HG03103 (cell line): ENCODE results near the gene PCCA.
A peak's percentile ranks its signal among the peaks of the same experiment; 100 is the strongest.
"Not testable (repeated sequence)": the region's sequence is repeated elsewhere in the genome, so short reads cannot be mapped to it uniquely, and the experiment has no call there.

Source experiments
- ATAC-seq: cut with Tn5 transposase; IDR thresholded peaks from one replicate; pipeline ENCODE4 v1.9.1; 2021; ENCODE audit warnings: low read depth; ENCODE audit not compliant: unreplicated experiment

PCCA gene

DNA sequence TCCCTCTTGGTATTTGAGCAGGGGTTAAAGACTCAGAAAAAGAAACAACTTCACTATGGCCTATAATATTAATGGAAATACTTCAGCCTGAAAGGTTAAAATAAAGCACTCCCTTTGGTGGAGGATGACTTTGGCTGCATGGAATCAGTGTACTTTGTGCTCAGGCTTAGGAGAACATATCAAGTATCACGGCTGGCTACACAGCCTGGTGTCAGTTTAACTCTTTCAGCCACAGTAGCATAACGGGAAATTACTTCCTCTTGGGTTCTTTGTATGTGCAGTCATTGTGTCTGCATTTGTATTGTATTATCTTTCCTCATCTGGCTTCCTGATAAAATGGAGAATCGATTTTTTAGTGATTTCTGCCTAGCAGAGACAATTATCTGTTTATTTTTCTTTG lies 260.7 kb downstream of the PCCA start:
- no peak for ATAC-seq

GRCh38 chr13:100350601-100351000 lies 261.7 kb downstream of the PCCA start:
- ATAC-seq = no peak

- ATAC-seq = no peak
These were observed 267.5 kb downstream of the PCCA start for GRCh38 chr13:100356426-100356825.

DNA sequence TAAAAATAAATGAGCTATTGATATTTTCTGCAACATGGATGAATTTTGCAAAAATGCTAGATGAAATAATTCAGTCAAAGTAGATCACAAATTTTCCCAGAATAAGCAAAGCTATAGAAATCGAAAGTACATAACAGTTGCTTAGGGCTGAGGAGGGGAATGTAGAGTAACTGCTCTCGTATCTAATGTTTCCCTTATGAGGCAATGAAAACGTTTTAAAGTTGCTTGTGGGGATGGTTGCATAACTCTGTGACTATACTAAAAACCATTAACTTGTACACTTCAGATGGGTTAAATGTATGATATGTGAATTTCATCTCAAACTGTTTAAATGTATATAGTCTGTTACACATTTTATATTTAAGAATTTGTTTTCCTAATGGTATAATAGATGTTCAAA lies 268.0 kb downstream of the PCCA start:
- no peak for ATAC-seq

GRCh38 chr13:100357764-100358163 lies 268.9 kb downstream of the PCCA start:
- ATAC-seq = no peak

- ATAC-seq = no peak
These were observed 272.6 kb downstream of the PCCA start for GRCh38 chr13:100361504-100361903.

GRCh38 chr13:100362371-100362770 lies 273.5 kb downstream of the PCCA start:
- no peak for ATAC-seq

DNA sequence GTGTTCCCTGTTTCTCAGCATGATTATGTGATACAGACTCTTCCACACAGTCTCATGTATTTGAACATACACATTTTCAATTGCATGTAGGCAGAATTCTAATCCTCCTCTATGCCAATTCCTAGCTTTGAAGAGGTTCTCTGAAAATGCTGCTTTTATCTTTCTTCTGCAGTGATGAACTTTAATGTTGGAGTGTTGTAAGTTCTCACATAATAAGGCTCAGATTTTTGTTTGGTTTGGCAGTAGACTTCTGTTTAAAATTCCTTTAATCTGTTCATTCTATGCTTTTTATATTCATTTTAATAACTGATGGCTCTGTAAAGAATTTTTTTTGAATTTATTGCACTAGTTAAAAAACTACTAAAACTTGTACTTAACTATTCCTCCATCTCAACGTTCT lies 273.9 kb downstream of the PCCA start:
- no peak for ATAC-seq

DNA sequence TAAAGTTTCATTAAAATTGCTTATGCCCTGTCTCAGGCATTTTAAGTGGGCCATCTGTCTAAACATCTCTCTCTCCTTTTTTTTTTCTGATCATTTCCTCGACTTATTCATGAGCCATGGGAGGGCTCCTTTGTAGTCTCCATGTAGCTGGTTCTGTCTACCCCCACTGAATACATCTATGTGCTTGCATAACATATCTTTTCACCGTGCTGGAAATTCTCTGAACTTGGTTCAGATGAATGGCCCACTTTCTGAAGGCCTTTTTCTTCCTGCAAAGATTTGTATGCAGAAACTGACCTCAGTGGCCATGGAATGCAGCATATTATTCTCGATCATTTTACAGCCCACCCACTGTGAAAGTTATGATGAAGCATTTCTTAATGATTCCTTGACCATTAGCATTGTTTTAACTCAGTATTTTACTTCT lies 274.4 kb downstream of the PCCA start:
- no peak for ATAC-seq

GRCh38 chr13:100363874-100364273 lies 275.0 kb downstream of the PCCA start:
- no peak for ATAC-seq

DNA sequence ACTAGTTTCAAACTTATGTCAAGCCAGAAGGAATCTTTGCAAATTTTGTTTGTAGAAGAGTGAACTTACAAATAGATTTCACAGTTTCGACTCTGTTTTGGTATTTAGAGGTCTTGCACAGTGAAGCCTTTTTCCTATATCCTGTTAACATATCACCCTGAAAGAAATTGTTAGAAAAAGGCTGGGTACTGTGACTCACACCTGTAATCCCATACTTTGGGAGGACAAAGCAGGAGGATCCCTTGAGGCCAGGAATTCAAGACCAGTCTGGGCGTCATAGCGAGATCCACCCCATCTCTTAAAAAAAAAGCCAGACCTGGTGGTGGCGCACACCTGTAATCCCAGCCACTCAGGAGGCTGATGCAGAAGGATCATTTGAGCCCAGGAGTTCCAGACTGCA lies 275.7 kb downstream of the PCCA start:
- ATAC-seq = no peak

GRCh38 chr13:100365680-100366079 lies 276.8 kb downstream of the PCCA start:
- ATAC-seq = no peak

- no peak for ATAC-seq
These were observed 289.6 kb downstream of the PCCA start for GRCh38 chr13:100378533-100378932.

GRCh38 chr13:100381595-100382224 lies 292.8 kb downstream of the PCCA start:
- ATAC-seq = no peak

DNA sequence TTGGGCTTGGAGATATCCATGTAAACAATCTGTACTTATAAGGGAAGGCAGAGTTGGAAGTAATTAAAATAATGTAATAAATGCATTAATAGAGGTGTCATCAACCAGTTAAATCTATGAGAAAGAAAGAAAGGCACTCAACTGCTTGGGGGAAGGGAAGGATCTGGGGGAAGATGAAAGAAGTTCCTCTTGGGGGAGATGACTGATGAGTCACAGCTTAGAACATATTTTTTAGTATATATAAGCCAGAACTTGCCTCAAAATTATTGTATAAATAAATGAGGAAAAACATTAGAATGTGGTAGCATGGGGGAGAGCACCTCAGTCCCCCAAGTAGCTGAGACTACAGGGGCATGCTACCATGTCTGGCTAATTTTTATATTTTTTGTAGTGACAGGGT lies 293.9 kb downstream of the PCCA start:
- ATAC-seq = no peak

DNA sequence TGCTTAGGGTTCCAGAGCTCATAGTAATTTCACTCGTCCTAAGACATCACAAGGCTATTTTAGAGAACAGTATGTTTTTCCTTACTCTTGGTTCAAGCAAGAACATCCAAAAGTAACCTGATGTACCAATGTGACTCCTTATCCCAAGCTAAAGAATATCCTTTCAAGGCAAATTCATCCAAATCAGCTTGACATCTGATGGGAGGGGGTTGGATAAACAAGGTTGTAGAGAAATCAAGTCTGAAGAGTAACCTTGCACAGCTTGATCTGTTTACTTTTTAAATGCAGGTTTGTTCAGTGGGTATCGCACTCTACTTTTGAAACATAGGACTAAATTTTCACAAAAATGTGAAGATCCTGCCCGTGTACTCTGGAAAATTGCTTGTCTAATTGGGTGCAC lies 298.5 kb downstream of the PCCA start:
- ATAC-seq = no peak

DNA sequence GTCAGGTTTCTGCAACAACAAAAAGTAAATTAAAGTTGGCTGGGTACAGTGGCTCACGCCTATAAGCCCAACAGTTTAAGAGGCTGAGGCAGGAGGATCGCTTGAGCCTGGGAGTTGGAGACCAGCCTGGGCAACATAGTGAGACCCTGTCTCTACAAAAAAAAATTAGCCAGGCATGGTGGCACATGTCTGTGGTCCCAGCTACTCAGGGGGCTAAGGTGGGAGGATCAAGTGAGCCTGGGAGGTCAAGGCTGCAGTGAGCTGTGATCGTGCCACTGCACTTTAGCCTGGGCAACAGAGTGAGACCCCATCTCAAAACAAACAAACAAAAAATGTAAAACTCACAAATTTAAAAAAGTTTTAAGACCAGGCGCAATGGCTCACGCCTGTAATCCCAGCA lies 299.3 kb downstream of the PCCA start:
- ATAC-seq = not testable (repeated sequence)

- ATAC-seq = no peak
These were observed 300.0 kb downstream of the PCCA start for GRCh38 chr13:100388923-100389322.

DNA sequence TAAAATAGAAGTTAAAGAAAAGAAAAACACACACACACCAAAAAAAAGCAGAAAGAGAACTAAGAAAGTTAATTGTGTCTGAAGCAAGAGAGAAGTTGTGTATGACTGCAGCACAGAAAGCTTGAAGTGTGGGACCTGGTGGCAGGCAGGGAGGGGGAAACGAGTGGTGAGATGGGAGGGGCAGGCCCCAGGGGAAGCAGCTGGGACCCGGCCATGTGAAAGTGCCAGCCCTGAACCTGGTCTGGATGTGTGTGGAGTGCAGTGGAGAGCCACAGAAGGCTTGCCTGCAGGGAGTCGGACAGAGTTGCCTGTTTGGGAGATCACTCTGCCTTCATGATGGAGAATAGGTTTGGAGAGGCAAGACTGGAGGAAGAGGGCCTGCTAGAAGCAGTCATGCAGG lies 300.7 kb downstream of the PCCA start:
- no peak for ATAC-seq

DNA sequence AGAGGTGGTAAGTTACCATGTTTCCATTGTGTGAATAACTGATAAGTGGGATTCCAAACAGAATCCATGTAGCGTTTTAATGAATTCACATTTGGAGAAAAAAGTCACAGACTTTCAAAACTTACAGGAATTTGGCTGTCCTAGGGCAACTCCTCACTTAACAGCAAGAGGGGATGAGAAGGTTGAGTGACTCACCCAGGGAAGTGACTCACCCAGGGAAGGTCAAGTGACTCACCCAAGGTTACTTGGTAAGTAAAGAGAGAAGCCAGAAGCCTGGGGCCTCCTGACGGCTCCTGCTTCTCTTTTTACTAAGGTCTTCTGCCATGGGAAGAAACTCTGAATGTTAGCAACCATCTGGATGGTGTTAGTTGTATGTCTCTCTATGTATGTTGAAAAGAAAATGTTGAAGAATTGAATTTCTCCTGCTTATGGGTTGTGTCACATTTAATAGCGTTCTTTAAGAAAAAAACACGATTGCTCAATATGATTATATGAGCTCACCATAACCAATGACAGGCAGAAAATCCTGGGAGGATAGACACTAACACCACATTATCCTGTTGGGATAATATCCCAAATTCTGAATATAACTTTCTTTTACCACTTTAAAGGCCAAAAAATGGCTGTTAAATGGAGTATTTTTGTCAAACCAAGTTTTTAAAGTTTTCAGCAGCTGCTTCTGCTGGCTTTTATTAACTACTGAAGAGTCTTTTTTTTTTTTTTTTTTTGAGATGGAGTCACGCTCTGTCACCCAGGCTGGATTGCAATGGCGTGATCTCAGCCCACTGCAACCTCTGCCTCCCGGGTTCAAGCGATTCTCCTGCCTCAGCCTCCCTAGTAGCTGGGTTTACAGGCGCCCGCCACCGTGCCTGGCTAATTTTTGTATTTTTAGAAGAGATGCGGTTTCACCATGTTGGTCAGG lies 304.1 kb downstream of the PCCA start:
- peak; percentile 41 for ATAC-seq

- ATAC-seq = peak; percentile 85
These were observed 305.3 kb downstream of the PCCA start for GRCh38 chr13:100394005-100394695.
